GM12891 (cell line): ENCODE results near the gene PLK3.

Experiments
- PAX5 ChIP-seq: IDR thresholded peaks from 2 replicates; pipeline ENCODE4 v1.6.1; 2011; ENCODE audit warnings: low read length, moderate library complexity, mild to moderate bottlenecking; ENCODE audit not compliant: insufficient read depth, severe bottlenecking
- POLR2A ChIP-seq: IDR thresholded peaks from 2 replicates; pipeline ENCODE4 v1.6.1; 2011; ENCODE audit warnings: low read depth, low read length, control low read depth
- POLR2AphosphoS5 ChIP-seq: IDR thresholded peaks from 2 replicates; pipeline ENCODE4 v1.6.1; 2011; ENCODE audit warnings: low read depth, low read length, control low read depth
- POU2F2 ChIP-seq: IDR thresholded peaks from 2 replicates; pipeline ENCODE4 v1.6.1; 2011; ENCODE audit warnings: low read depth, mild to moderate bottlenecking, control low read depth, low read length, moderate library complexity
- SPI1 ChIP-seq: IDR thresholded peaks from 2 replicates; pipeline ENCODE4 v1.6.1; 2011; ENCODE audit warnings: low read depth, low read length, control low read depth
- TAF1 ChIP-seq: IDR thresholded peaks from 2 replicates; pipeline ENCODE4 v1.6.1; 2011; ENCODE audit warnings: low read depth, low read length, control low read depth

- no peak for TF ChIP-seq POLR2A
- TF ChIP-seq POU2F2: no peak
- no peak for TF ChIP-seq SPI1
- TF ChIP-seq TAF1: no peak
- TF ChIP-seq POLR2AphosphoS5: no peak
- TF ChIP-seq PAX5: no peak
Measured at GRCh38 chr1:44817771-44818495, 17.8 kb downstream of the PLK3 start.
